Medulla oblongata (tissue), 1 donor: ENCODE data around the gene CREB5.
"Not testable (repeated sequence)": the region's sequence is repeated elsewhere in the genome, so short reads cannot be mapped to it uniquely, and the experiment has no call there.

Experiments used
- DNase-seq: peaks from one replicate; pipeline ENCODE4 v3.0.0-alpha.2; 2015; ENCODE audit errors: extremely low spot score

CREB5 gene

GRCh38 chr7:28579571-28579970 is 167.3 kb downstream of the CREB5 start:
- no peak for DNase-seq

GRCh38 chr7:28580665-28581064 is 168.3 kb downstream of the CREB5 start:
- DNase-seq, result no peak

DNA sequence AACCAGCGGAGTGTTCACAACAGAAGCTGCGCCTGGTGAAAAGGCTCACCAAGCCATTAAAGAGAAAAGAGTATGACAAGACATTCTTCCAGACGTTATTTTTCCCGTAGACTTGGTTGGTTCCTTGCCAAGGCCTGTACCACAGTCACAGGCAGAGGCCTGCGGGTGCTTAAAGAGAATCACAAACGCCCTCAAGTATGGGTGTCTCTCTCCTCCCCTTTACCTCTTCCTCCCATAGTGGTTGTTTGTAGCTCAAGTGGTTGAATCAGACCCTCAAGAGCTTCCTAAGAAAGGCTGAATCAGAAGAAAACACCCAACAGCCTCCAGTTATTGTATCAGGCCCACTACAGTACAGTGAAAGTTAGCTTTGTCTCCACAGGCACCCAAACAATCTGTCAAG is 169.0 kb downstream of the CREB5 start:
- no peak for DNase-seq

- no peak for DNase-seq
Observed at GRCh38 chr7:28582226-28582625, 169.9 kb downstream of the CREB5 start.

- no peak for DNase-seq
Observed at GRCh38 chr7:28584235-28584634, 171.9 kb downstream of the CREB5 start.

- DNase-seq, result no peak
Observed at GRCh38 chr7:28586736-28587135, 174.4 kb downstream of the CREB5 start.

- DNase-seq, result no peak
Observed at GRCh38 chr7:28587211-28587610, 174.9 kb downstream of the CREB5 start.

- DNase-seq, result no peak
Observed at GRCh38 chr7:28588602-28589001, 176.3 kb downstream of the CREB5 start.

- DNase-seq, result no peak
Observed at GRCh38 chr7:28591041-28591674, 178.8 kb downstream of the CREB5 start.

GRCh38 chr7:28591725-28592349 is 179.5 kb downstream of the CREB5 start:
- DNase-seq, result no peak

DNA sequence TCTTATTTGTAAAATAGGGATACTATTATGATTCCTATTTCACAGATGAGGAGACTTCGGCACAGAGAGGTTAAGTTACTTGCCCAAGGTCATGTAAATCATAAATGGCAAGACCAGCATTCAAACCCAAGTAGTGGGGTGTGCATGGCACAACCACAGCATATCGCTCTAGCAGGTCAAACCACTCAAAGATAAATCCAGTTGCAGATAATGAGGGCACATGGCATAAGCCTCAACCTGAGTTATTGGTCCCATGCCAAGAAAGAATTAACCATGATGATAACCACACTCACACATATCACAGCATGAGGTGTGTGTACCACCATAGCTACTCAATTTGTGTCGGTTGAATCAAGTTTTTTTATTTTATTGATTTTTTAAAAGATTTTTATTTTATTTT is 180.5 kb downstream of the CREB5 start:
- DNase-seq, result no peak

- DNase-seq, result no peak
Observed at GRCh38 chr7:28595076-28595475, 182.8 kb downstream of the CREB5 start.

- no peak for DNase-seq
Observed at GRCh38 chr7:28595801-28596200, 183.5 kb downstream of the CREB5 start.

GRCh38 chr7:28596245-28596935 is 184.1 kb downstream of the CREB5 start:
- DNase-seq, result no peak

- no peak for DNase-seq
Observed at GRCh38 chr7:28597284-28597683, 185.0 kb downstream of the CREB5 start.

GRCh38 chr7:28598037-28598436 is 185.7 kb downstream of the CREB5 start:
- not testable (repeated sequence) for DNase-seq

- no peak for DNase-seq
Observed at GRCh38 chr7:28598586-28598985, 186.3 kb downstream of the CREB5 start.

- DNase-seq, result no peak
Observed at GRCh38 chr7:28599411-28599810, 187.1 kb downstream of the CREB5 start.

GRCh38 chr7:28602282-28602681 is 190.0 kb downstream of the CREB5 start:
- no peak for DNase-seq

GRCh38 chr7:28605427-28606085 is 193.2 kb downstream of the CREB5 start:
- DNase-seq, result no peak

- DNase-seq, result no peak
Observed at GRCh38 chr7:28606421-28606820, 194.1 kb downstream of the CREB5 start.

DNA sequence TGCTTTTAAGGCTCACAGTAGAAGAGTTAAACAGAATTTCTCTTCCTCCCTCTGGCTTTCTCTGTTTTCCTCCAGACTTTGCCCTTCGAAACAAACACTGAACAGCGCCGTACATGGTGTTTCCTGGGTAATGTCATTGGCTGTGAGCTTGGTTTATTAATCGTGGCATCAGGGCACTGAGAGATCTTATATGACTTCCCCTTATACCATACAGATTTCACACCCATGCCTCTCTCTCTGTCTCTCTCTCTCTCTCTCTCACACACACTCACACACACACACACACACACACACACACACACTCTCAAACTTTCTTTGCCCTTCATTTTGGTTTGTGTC is 195.5 kb downstream of the CREB5 start:
- no peak for DNase-seq

GRCh38 chr7:28608237-28608656 is 195.9 kb downstream of the CREB5 start:
- DNase-seq, result no peak
